GM10248 (cell line): ENCODE data around the gene AMPD3.

Experiments
- CTCF ChIA-PET: fragments of 300-600 bp; sonication (Branson Sonifier 250); formaldehyde crosslinking; extraction: SDS; loops from one replicate; lab custom pipeline; 2021; ENCODE audit warnings: antibody characterized with exemption; lab: Yijun Ruan, JAX
- POLR2A ChIA-PET: fragments of 350-650 bp; sonication (Branson Sonifier 250); formaldehyde crosslinking; extraction: SDS; loops from one replicate; lab custom pipeline; 2020; ENCODE audit warnings: antibody characterized with exemption; lab: Yijun Ruan, JAX
- DNase-seq: peaks from one replicate; pipeline ENCODE4 v3.0.0; 2012; ENCODE audit errors: extremely low spot score
- CTCF ChIP-seq: IDR thresholded peaks from 2 replicates; pipeline ENCODE4 v1.5.1; 2012; ENCODE audit warnings: mild to moderate bottlenecking, low read depth; ENCODE audit errors: extremely low read depth, missing control alignments, control extremely low read depth

Gene AMPD3

GRCh38 chr11:10502770-10503169 lies 47.7 kb downstream of the AMPD3 start:
- TF ChIP-seq CTCF, result no peak
- POLR2A ChIA-PET, result no interaction called here
- CTCF ChIA-PET, result interaction anchor here (0.9 to 1.9 kb wide), 5 partner anchors 14 to 38 kb away, joined by 3 to 6 read pairs (median 4); partner anchors contain the start of gene RNF141
- no peak for DNase-seq

- no peak for TF ChIP-seq CTCF
- CTCF ChIA-PET, result interaction anchor here (0.9 to 1.9 kb wide), 4 partner anchors 13 to 38 kb away, joined by 3 to 5 read pairs (median 4); partner anchors contain the start of gene RNF141
- POLR2A ChIA-PET, result no interaction called here
- DNase-seq, result no peak
These were observed 48.2 kb downstream of the AMPD3 start for GRCh38 chr11:10503221-10503620.

GRCh38 chr11:10503777-10504480 lies 48.9 kb downstream of the AMPD3 start:
- CTCF ChIA-PET, result interaction anchor here (0.9 to 1.9 kb wide), 3 partner anchors 13 to 37 kb away, joined by 4 to 5 read pairs (median 4); partner anchors contain the start of gene RNF141

GRCh38 chr11:10504490-10504889 lies 49.4 kb downstream of the AMPD3 start:
- POLR2A ChIA-PET, result no interaction called here

More at GRCh38 chr11:10503777-10504480, 48.9 kb downstream of the AMPD3 start:
- no peak for DNase-seq
- TF ChIP-seq CTCF, result no peak
- POLR2A ChIA-PET, result no interaction called here

GRCh38 chr11:10505278-10506007 lies 50.4 kb downstream of the AMPD3 start:
- ChIA-PET POLR2A (no interaction called here), CTCF (interaction anchor here (1.0 kb wide), 2 partner anchors 26 to 51 kb away, joined by 3 read pairs; no protein-coding TSS in a partner anchor)
- no peak for TF ChIP-seq CTCF
- DNase-seq, result no peak

More at GRCh38 chr11:10504490-10504889, 49.4 kb downstream of the AMPD3 start:
- DNase-seq, result no peak
- CTCF ChIA-PET, result interaction anchor here (0.7 to 1.9 kb wide), 3 partner anchors 12 to 51 kb away, joined by 3 to 5 read pairs (median 3); no protein-coding TSS in a partner anchor
- TF ChIP-seq CTCF, result no peak

- ChIA-PET CTCF (interaction anchor here (1.0 kb wide), 1 partner anchor 52 kb away, joined by 3 read pairs; no protein-coding TSS in a partner anchor), POLR2A (no interaction called here)
- no peak for TF ChIP-seq CTCF
These were observed 50.9 kb downstream of the AMPD3 start for GRCh38 chr11:10506008-10506370.

More at GRCh38 chr11:10506008-10506370, 50.9 kb downstream of the AMPD3 start:
- DNase-seq, result no peak
